Smooth muscle cell (in vitro differentiated cells): ENCODE results near the gene POLR2B. TPM values are rescaled to one million over a fixed set of nuclear protein-coding genes. Genes with fewer than 3 reads are reported as not detected.

Experiments used
- DNase-seq: peaks from one replicate; lab custom pipeline; 2025; ENCODE audit not compliant: unreplicated experiment; lab: John Stamatoyannopoulos, UW
- H2AFZ ChIP-seq: fragments of 200-600 bp; sonication (generic); 2 replicates; pipeline ENCODE4 v1.6.0; 2016; ENCODE audit warnings: antibody characterized with exemption, low read depth, mild to moderate bottlenecking
- H3F3A ChIP-seq: fragments of 200-600 bp; sonication (generic); 2 replicates; pipeline ENCODE4 v1.6.0; 2017; ENCODE audit warnings: antibody characterized with exemption, low read depth
- H3K27ac ChIP-seq: fragments of 200-600 bp; sonication (generic); 2 replicates; pipeline ENCODE4 v1.5.1; 2016; ENCODE audit warnings: low read depth, mild to moderate bottlenecking
- H3K27me3 ChIP-seq: fragments of 200-600 bp; sonication (generic); 2 replicates; pipeline ENCODE4 v1.6.1; 2016; ENCODE audit warnings: low read depth, mild to moderate bottlenecking
- H3K36me3 ChIP-seq: fragments of 200-600 bp; sonication (generic); 2 replicates; pipeline ENCODE4 v1.5.1; 2016; ENCODE audit warnings: low read depth
- H3K4me1 ChIP-seq: fragments of 200-600 bp; sonication (generic); 2 replicates; pipeline ENCODE4 v1.5.1; 2016; ENCODE audit warnings: low read depth
- H3K4me2 ChIP-seq: fragments of 200-600 bp; sonication (generic); 2 replicates; pipeline ENCODE4 v1.6.0; 2016; ENCODE audit warnings: mild to moderate bottlenecking
- H3K4me3 ChIP-seq: fragments of 200-600 bp; sonication (generic); 2 replicates; pipeline ENCODE4 v1.5.1; 2016; ENCODE audit warnings: mild to moderate bottlenecking
- H3K79me2 ChIP-seq: fragments of 200-600 bp; sonication (generic); 2 replicates; pipeline ENCODE4 v1.6.0; 2016; ENCODE audit warnings: low read depth, mild to moderate bottlenecking
- H3K9ac ChIP-seq: fragments of 200-600 bp; sonication (generic); 2 replicates; pipeline ENCODE4 v1.6.0; 2016; ENCODE audit warnings: low read depth
- H3K9me3 ChIP-seq: fragments of 200-600 bp; sonication (generic); replicated peaks from 2 replicates; pipeline ENCODE4 v1.5.1; 2016; ENCODE audit warnings: low read depth
- H4K20me1 ChIP-seq: fragments of 200-600 bp; sonication (generic); 2 replicates; pipeline ENCODE4 v1.6.0; 2016; ENCODE audit warnings: low read depth
- WGBS: methylation state at CpG from one replicate; pipeline ENCODE4 v1.1.7; 2016; ENCODE audit warnings: low lambda C conversion rate; 5-methylcytosine and 5-hydroxymethylcytosine counted together
- polyA plus RNA-seq: library from polyadenylated mRNA; unstranded; fragments of >200 nt; fragmentation: Nextera tagmentation; extraction: Ambion mirVana; gene quantifications from 2 replicates; pipeline ENCODE4 v1.2.1, GENCODE V29; 2016
- total RNA-seq: library from RNA; depleted of rRNA; stranded (reverse); fragments of >200 nt; gene quantifications from 2 replicates; pipeline ENCODE4 v1.2.3, GENCODE V29; 2014
- TF ChIP-seq, protein P1 (sequence below): fragments of 200-600 bp; sonication (generic); IDR thresholded peaks from 2 replicates; pipeline ENCODE4 v1.5.1; 2017; ENCODE audit warnings: borderline replicate concordance, mild to moderate bottlenecking, antibody characterized with exemption; ENCODE audit not compliant: insufficient read depth, poor library complexity, severe bottlenecking

Gene POLR2B
- total and polyA plus RNA-seq, 2 experiments from 2014 or later = 39.7 to 111 TPM

DNA sequence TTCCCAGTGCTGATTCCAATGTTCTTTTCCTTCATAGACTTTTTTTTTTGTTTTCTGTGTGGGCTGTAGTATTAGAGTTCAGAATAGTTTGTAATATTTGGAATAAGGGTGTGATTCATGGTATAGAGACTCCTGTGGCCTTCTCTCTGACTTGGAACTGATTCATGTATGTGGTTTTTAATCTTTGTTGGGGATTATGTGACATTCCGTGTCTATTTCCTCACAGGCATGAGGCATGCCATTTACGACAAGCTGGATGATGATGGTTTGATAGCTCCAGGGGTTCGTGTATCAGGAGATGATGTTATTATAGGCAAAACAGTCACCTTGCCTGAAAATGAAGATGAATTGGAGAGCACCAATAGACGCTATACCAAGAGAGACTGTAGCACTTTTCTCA, 44.4 kb downstream of the POLR2B start:
- Histone ChIP-seq H4K20me1 (no peaks in the 10 kb centered on the region), H3K79me2 (peaks cover 3% of the 10 kb centered on the region), H3K4me2 (peak overlapping the region; percentile 55), H3K9ac (peak overlapping the region; percentile 22), H3K4me3 (no peak overlapping the region), H3K4me1 (no peaks in the 10 kb centered on the region), H3K27ac (peak overlapping the region; percentile 93), H3K27me3 (no peaks in the 10 kb centered on the region), H3K9me3 (no peaks in the 10 kb centered on the region), H3K36me3 (peaks cover 20% of the 10 kb centered on the region), H2AFZ (no peak overlapping the region), H3F3A (peaks cover 35% of the 10 kb centered on the region)
- TF ChIP-seq, protein P1, sequence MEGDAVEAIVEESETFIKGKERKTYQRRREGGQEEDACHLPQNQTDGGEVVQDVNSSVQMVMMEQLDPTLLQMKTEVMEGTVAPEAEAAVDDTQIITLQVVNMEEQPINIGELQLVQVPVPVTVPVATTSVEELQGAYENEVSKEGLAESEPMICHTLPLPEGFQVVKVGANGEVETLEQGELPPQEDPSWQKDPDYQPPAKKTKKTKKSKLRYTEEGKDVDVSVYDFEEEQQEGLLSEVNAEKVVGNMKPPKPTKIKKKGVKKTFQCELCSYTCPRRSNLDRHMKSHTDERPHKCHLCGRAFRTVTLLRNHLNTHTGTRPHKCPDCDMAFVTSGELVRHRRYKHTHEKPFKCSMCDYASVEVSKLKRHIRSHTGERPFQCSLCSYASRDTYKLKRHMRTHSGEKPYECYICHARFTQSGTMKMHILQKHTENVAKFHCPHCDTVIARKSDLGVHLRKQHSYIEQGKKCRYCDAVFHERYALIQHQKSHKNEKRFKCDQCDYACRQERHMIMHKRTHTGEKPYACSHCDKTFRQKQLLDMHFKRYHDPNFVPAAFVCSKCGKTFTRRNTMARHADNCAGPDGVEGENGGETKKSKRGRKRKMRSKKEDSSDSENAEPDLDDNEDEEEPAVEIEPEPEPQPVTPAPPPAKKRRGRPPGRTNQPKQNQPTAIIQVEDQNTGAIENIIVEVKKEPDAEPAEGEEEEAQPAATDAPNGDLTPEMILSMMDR = no peak
- DNase-seq = no peak
- WGBS = 19% methylated on average over 4 of the region's 4 CpGs

GRCh38 chr4:57034520-57034919, 55.8 kb downstream of the POLR2B start:
- H3K9ac ChIP-seq = no peak overlapping the region
- 67% methylated on average over 3 of the region's 3 CpGs for WGBS
- no peak overlapping the region for H2AFZ ChIP-seq
- H4K20me1 ChIP-seq = no peaks in the 10 kb centered on the region
- peaks cover 23% of the 10 kb centered on the region for H3K36me3 ChIP-seq
- TF ChIP-seq, protein P1 = no peak
- no peak for DNase-seq
- no peak overlapping the region for H3K4me3 ChIP-seq
- H3K9me3 ChIP-seq = no peaks in the 10 kb centered on the region
- peaks cover 17% of the 10 kb centered on the region for H3K79me2 ChIP-seq
- peaks cover 58% of the 10 kb centered on the region for H3F3A ChIP-seq
- no peaks in the 10 kb centered on the region for H3K27me3 ChIP-seq
- H3K27ac ChIP-seq = peak overlapping the region; percentile 47
- peak overlapping the region; percentile 9 for H3K4me2 ChIP-seq
- peaks cover 3% of the 10 kb centered on the region for H3K4me1 ChIP-seq

DNA sequence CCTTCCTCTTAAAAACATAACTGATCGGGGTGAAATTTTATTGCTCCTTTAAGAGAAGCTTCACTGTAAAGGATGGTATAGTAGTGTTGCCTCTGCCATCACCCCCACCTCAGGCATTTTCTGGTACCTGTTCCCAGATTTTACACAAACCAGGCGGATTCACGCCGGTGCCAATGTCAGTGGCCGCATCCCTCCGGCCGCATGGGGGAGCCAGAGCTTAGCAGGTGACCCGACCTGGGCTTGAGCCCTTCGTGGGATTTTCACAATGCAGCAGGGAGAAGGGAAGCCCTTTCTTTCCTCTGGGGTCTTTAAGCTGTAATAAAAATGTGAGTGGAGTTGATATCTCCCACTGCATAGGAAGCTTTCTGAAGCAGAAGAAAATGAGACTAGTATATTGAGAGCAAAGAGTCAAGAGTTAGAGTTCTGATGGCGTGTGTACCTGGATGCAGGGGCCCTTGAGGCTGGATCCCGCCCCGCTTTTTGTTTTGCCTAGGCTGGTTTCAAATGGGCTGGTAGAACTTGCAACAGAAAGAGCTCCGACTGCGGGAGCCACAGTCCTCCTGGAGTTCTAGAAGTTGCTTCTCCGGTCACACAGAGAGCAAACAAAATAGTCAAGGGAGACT, 59.4 kb downstream of the POLR2B start:
- 33% methylated on average over 15 of the region's 15 CpGs for WGBS
- TF ChIP-seq, protein P1 = peak; percentile 78
- no peaks in the 10 kb centered on the region for H3K36me3 ChIP-seq
- H3K79me2 ChIP-seq = peaks cover 35% of the 10 kb centered on the region
- peaks cover 54% of the 10 kb centered on the region for H3F3A ChIP-seq
- H3K4me2 ChIP-seq = peak overlapping the region; percentile 30
- no peak for DNase-seq
- no peak overlapping the region for H2AFZ ChIP-seq
- no peaks in the 10 kb centered on the region for H3K9me3 ChIP-seq
- no peak overlapping the region for H3K9ac ChIP-seq
- no peak overlapping the region for H3K4me3 ChIP-seq
- H3K4me1 ChIP-seq = peaks cover 6% of the 10 kb centered on the region
- no peaks in the 10 kb centered on the region for H4K20me1 ChIP-seq
- H3K27me3 ChIP-seq = no peaks in the 10 kb centered on the region
- H3K27ac ChIP-seq = peak overlapping the region; percentile 44

DNA sequence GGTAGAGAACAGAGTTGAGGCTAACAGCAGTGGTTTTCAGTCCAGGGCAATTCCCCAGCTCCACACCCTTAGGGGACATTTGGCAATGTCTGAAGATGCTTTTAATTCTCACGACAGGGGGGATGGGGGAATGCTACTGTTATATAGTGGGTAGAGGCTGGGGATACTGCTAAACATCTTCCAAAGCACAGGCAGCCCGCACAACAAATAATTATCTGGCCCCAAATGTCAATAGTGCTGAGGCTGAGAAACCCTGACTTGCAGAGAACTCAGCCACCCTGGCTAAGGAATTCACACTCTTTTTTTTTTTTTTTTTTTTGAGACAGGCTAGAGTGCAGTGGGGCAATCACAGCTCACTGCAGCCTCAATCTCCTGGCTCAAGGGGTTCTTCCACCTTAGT, 60.6 kb downstream of the POLR2B start:
- Histone ChIP-seq H3K79me2 (peaks cover 35% of the 10 kb centered on the region), H3K4me2 (peak overlapping the region; percentile 8), H3F3A (peaks cover 57% of the 10 kb centered on the region), H2AFZ (no peak overlapping the region), H3K9ac (no peak overlapping the region), H3K27me3 (no peaks in the 10 kb centered on the region), H3K4me1 (peaks cover 16% of the 10 kb centered on the region), H3K9me3 (no peaks in the 10 kb centered on the region), H3K27ac (peak overlapping the region; percentile 19), H3K36me3 (no peaks in the 10 kb centered on the region), H3K4me3 (no peak overlapping the region), H4K20me1 (no peaks in the 10 kb centered on the region)
- WGBS = 45% methylated on average over 2 of the region's 2 CpGs
- TF ChIP-seq, protein P1 = no peak
- DNase-seq = no peak
